GM19468 (cell line): ENCODE data around the gene HK1.
"Not testable (repeated sequence)": the region's sequence is repeated elsewhere in the genome, so short reads cannot be mapped to it uniquely, and the experiment has no call there.

ENCODE experiments used
- ATAC-seq: cut with Tn5 transposase; IDR thresholded peaks from one replicate; pipeline ENCODE4 v1.9.1; 2021; ENCODE audit warnings: mild to moderate bottlenecking, moderate library complexity, moderate number of reproducible peaks; ENCODE audit not compliant: unreplicated experiment; ENCODE audit errors: extremely low read depth

The HK1 gene

DNA sequence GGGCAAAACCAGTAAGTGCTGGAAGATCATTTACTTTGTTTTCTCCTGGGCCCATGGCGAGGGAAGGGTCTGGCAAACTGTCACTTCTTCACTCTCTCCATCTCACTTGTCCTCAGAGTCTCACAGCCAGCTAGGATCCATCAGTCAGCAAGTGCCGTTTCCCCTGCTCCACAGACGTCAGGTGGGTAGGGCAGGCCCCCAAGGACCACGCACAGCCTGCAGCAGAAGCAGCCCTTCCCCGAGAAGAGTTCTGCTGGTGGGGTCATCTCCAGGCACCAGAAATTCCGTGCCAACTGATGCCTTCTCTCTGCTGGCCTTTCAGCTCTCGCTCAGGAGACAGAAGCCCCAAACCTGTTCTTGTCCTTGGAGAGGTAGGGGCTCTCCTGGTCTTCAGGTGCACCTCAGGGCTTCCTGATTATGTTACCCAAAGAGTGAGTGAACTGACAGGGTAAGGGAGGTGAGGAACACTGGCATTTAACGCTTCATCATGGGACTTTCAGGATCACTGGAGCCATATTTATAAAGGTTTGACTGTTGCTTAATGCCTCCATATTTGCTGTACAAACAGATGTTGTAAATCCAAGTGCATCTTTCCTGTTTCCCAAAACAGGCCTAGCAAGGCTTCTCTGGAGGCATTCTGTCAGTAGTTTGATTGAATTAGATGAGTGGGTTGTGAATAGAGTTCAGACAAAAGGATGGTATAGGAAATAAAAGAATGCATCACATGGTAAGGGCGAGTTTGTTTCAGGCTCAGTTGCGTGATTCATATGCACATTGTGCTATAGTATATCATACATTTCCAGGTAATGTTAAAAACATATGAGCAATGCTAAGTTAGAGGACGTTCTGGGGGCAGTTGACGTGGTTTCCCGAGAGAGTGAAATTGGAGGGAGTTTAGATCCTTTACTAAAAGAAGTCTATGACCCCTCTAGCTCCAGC, 159.3 kb downstream of the HK1 start:
- ATAC-seq: no peak

DNA sequence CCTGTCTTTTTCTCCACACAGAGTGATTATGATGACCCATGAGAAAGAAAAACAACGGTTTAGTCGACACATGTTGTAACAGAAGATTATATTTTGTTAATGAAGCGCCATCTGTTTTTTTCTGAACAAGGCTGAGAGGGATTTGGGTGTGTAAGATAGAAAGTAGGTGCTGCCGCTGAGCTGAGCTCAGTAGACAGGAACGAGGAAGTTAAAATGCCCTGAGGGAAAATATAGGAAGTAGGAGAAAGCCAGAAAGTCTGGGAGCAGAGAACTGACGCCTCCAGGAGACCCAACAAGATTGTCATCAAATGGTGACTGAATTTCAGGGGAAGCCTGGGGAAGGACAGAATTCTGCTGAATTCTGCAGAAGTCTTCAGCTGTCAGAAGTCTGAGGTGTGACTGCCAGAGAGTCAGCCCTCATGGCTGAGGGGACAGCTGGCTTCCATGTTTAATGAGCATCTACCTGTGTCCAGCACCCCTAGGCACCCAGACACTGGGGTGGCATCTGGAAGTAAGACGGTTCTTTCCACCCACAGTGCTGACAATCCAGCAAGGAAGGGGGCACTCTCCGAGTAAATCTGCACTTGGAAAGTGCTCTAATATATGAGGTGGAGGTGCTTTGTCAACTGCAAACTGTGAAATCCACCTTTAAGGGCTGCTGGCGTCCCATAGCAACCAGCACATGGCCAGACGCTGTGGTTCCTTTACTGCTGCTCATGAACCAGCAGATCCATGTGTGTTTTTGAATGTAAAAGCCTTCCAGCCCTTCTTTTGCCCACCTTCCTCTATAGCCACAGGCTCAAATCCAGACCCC, 160.4 kb downstream of the HK1 start:
- ATAC-seq: no peak

DNA sequence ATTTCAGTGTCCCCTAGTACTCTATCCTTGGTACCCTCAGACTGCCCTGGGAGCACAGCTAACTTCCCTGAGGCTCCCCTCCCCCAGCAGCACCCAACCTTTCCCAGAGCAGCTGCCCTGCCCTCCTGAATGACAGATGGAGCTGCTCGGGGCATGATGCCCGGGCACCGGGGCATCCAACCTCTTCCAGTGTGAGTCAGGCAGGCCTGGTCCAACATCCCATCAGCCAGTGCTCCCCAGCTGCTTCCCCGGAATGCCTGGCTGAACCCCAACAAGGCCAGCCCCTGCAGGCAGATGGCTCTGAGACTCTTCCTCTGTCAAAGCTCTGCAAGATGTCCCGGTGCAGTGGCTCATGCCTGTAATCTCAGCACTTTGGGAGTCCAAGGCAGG, 161.0 kb downstream of the HK1 start:
- ATAC-seq: no peak

DNA sequence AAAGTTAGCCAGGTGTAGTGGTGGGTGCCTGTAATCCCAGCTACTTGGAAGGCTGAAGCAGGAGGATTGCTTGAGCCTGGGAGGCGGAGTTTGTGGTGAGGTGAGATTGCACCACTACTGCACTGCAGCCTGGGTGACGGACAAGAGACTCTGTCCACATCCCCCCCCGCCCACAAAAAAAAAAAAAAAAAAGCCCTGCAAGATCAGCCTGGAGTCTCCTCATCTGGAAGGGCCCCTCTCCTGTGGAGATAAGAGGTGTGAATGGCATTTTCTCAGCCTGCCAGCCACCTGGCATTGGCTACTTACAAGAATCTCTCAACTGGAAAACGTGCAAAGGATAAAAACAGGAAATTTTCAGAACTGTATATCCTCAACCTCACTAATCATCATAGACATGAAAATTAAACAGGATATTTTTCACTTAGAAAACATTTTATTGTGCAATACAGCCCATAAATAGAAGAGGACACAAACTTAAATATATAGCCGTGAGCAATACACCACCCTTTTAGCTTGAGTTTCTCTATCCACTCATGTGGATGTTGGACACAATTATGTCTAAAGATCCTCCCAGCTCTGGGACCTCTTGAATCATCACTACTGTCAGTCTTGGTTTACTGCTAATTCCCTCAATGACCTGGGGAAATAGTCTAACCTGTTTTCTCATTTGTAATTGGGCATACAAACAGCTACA, 161.7 kb downstream of the HK1 start:
- ATAC-seq: no peak

DNA sequence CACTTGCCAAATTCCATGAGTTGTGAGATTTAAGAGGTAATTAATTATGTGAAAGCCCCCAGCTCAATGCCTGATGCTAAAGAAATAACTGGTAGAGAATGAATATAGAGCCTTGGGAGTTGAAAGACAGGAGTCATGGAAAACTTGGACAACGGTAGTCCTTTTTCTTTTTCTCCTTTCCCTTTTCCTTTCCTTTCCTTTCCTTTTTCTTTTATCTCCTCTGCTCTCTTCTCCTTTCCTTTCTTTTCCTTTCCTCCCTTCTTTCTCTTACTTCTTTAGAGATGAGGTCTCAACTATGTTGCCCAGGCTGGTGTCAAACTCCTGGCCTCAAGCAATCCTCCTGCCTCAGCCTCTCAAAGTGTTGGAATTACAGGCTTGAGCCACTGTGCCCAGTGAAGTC, 165.1 kb downstream of the HK1 start:
- no peak for ATAC-seq

DNA sequence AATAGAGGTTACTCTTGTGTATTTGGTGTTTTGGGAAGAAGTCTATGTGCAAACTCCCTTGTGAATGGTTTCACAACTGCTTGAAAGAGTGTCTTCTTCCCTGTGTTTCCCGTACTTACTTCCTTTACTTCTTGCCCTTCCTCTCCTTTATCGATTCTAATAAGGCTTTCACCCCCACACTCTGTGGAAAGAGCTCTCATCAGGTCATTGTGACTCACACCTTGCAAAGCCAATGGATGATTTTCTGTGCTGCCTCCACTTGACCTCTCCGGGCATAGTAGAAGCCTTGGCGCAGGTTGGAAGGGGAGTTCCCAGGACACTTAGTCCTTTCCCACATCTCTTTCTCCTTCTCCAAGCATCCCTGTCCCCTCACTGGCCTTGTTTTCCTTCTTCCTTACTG, 166.7 kb downstream of the HK1 start:
- ATAC-seq: no peak

DNA sequence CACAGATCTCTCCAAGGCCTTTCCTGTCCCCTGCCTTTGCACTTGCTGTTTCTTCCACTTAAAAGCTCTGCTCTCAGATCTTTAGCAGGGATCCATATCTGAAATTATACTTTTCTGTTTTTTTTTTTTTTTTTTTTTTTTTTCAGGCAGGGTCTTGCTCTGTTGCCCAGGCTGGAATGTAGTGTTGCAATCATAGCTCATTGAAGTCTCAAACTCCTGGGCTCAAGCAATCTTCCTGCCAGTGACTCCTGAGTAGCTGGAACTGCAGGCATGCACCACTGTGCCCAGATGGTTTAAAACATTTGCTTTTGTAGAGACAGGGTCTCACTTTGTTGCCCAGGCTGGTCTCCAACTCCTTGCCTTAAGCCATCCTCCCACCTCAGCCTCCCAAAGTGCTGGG, 167.9 kb downstream of the HK1 start:
- no peak for ATAC-seq

DNA sequence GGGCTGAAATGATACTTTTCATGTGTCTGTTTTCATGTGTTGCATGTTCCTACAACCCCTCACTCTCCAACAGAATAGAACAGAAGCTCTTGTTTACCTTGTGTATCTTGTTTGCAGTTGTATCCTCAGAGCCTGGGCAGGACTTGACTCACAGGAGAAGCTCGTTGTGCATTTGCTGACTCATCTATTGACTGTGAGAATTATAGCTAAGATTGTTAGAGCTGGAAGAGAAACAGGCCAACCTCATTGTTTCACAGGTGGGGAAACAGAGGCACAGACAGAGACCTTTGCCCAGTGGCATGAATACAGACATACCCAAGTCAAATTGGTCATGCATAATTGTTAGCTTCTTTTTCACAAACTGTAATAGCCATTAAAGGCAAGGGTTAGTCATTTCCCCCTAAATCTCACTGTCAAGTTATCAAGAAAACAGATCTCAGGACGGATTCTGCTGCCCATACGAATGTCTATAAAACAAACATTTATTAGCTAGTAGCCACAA, 168.4 kb downstream of the HK1 start:
- no peak for ATAC-seq

DNA sequence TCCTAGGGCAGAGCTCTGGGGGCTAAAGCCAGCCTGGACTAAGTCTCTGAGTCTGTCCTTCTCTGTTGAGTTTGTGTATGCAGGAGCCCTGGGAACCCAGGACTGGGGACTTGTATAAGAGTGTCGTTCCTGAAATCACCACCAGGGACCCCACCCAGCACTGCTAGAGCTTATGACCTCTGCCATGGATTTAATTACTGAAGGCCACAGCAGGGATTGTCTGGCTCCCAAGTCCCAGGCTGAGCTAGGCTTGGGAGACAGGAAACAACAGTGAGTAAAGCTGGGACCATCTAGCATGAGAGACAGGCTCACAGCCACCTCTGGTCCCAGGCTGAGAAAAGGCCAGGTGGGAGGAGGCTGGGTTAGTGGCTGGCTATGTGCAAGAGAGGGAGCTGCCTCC, 171.5 kb downstream of the HK1 start:
- ATAC-seq: no peak

DNA sequence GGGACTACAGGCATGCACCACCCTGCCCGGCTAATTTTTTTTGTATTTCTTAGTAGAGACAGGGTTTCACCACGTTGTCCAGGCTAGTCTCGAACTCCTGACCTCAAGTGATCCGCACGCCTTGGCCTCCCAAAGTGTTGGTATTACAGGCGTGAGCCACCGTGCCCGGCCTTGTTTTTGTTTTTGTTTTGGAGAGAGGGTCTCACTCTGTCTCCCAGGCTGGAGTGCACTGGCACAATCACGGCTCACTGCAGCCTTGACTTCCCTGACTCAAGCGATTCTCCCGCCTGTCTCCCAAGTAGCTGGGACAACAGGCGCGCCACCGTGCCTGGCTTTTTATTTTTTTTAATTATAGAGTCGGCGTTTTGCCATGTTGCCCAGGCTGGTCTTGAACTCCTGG, 172.1 kb downstream of the HK1 start:
- ATAC-seq: not testable (repeated sequence)

DNA sequence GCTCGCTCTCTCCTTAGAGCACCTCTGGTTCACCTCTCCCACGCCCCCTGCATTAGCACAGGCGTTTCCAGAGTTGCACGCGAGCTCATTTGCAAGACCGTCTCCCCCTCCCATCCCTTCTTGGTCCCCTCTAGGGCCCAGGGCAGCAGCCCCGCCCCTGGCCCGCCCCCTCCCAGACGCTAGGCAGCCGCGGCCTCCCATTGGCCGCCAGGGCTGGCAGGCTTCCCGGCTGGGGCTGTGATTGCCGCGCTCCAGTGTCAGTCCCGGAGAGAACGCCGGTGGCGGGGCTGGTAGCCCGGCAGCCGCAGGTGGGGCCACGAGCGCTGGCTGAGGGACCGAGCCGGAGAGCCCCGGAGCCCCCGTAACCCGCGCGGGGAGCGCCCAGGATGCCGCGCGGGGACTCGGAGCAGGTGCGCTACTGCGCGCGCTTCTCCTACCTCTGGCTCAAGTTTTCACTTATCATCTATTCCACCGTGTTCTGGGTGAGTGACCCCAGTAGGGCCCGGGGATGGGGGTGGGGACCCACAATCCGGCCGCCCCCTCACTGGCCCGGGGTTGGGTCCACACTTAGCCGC, 173.0 kb downstream of the HK1 start, which contains the start of gene TSPAN15:
Gene TSPAN15 (plus strand): TSS at position 257 of the 575 bp plus-strand sequence. CDS start 130 bp downstream, at position 387.
- no peak for ATAC-seq
